HepG2 (cell line): Measurements from ENCODE around the gene CEP164. TPM values are rescaled to one million over a fixed set of nuclear protein-coding genes. Genes with fewer than 3 reads are reported as not detected.

Source experiments
- ATAC-seq: fragments of 200-7000 bp; cut with Tn5 transposase; 3 replicates; pipeline ENCODE4 v1.9.1; 2020; ENCODE audit warnings: mild to moderate bottlenecking, moderate library complexity
- BruUV-seq: library from RNA; stranded (reverse); fragments of 400-500 nt; replicated peaks from 2 replicates; lab custom pipeline; 2021; lab: Mats Ljungman, UMichigan
- CTCF ChIA-PET: fragments of 300-600 bp; formaldehyde crosslinking; extraction: SDS; loops from one replicate; lab custom pipeline; 2021; ENCODE audit warnings: low total read pairs, inconsistent platforms, low intra/inter-chr PET ratio; lab: Yijun Ruan, JAX
- POLR2A ChIA-PET: fragments of 350-600 bp; sonication (Branson Sonifier 250); formaldehyde crosslinking; loops from one replicate; lab custom pipeline; 2020; ENCODE audit warnings: antibody characterized with exemption, inconsistent platforms; lab: Yijun Ruan, JAX
- DNase-seq: peaks from one replicate; pipeline ENCODE4 v3.0.0-alpha.2; 2015; ENCODE audit warnings: low spot score
- FAIRE-seq: peaks from 3 replicates; lab custom pipeline; 2011; peaks lifted over from hg19 to GRCh38; lab: Jason Lieb, UNC
- H2AFZ ChIP-seq: one replicate; pipeline ENCODE4 v1.6.1; 2011; ENCODE audit warnings: low read length, inconsistent platforms
- H3K27ac ChIP-seq: fragments of 300-600 bp; 3 replicates; pipeline ENCODE4 v1.8.0; 2011; ENCODE audit warnings: mixed run types, mild to moderate bottlenecking, mixed read lengths, low read length, inconsistent platforms; ENCODE audit not compliant: insufficient read depth; ENCODE audit errors: extremely low read length
- H3K27me3 ChIP-seq, 2 experiments: fragments of 200-600 bp in 1 of 2; 2 replicates in 1 of 2; 3 replicates in 1 of 2; pipeline versions ENCODE4 v1.6.0 to v1.8.0; 2011; ENCODE audit warnings: low read length in 2 of 2, mild to moderate bottlenecking in 2 of 2, moderate library complexity in 2 of 2, inconsistent platforms in 1 of 2; ENCODE audit not compliant: insufficient read depth in 2 of 2, control insufficient read depth in 1 of 2
- H3K36me3 ChIP-seq, 2 experiments: fragments of 200-600 bp in 1 of 2; replicated peaks in 1 of 2; 2 replicates in 1 of 2; 3 replicates in 1 of 2; pipeline versions ENCODE4 v1.5.1 to v1.8.0; 2011; ENCODE audit warnings: low read length in 2 of 2, inconsistent platforms in 1 of 2; ENCODE audit not compliant: insufficient read depth in 2 of 2, control insufficient read depth in 1 of 2
- H3K4me1 ChIP-seq: 2 replicates; pipeline ENCODE4 v1.5.1; 2012; ENCODE audit warnings: low read length, inconsistent platforms; ENCODE audit not compliant: insufficient read depth
- H3K4me2 ChIP-seq: 2 replicates; pipeline ENCODE4 v1.6.0; 2011; ENCODE audit warnings: low read depth, low read length, inconsistent platforms
- H3K4me3 ChIP-seq, 3 experiments: fragments of 200-600 bp in 1 of 3; sonication (generic), shearing (Covaris generic) in 1 of 3; replicated peaks in 1 of 3; 2 replicates each; pipeline ENCODE4 v1.5.1; 2011 to 2016; ENCODE audit warnings: low read length in 3 of 3, inconsistent platforms in 2 of 3, low read depth in 2 of 3, mild to moderate bottlenecking in 2 of 3, control low read depth in 1 of 3, mixed read lengths in 1 of 3; ENCODE audit not compliant: insufficient read depth in 1 of 3
- H3K79me2 ChIP-seq: one replicate; pipeline ENCODE4 v1.6.1; 2011; ENCODE audit warnings: low read length, inconsistent platforms; ENCODE audit not compliant: insufficient read depth
- H3K9ac ChIP-seq: 2 replicates; pipeline ENCODE4 v1.6.0; 2011; ENCODE audit warnings: mild to moderate bottlenecking, low read depth, low read length, inconsistent platforms; ENCODE audit not compliant: insufficient read depth
- H3K9me3 ChIP-seq: 2 replicates; pipeline ENCODE4 v1.5.1; 2012; ENCODE audit warnings: mild to moderate bottlenecking, low read length
- H4K20me1 ChIP-seq: 2 replicates; pipeline ENCODE4 v1.6.0; 2011; ENCODE audit warnings: inconsistent platforms, mild to moderate bottlenecking, low read length, moderate library complexity; ENCODE audit not compliant: insufficient read depth
- AFF4 ChIP-seq: sonication (generic); formaldehyde crosslinking; IDR thresholded peaks from 2 replicates; pipeline ENCODE4 v1.4.0; 2020; ENCODE audit warnings: missing genetic modification reagents
- CENPT ChIP-seq: sonication (generic); formaldehyde crosslinking; IDR thresholded peaks from 2 replicates; pipeline ENCODE4 v1.8.0; 2022; ENCODE audit warnings: low read depth, mild to moderate bottlenecking, moderate library complexity, missing genetic modification reagents
- HOXA7 ChIP-seq: sonication (generic); formaldehyde crosslinking; IDR thresholded peaks from 2 replicates; pipeline ENCODE4 v1.8.1; 2022; ENCODE audit warnings: mild to moderate bottlenecking, missing genetic modification reagents, moderate library complexity
- MIER3 ChIP-seq: IDR thresholded peaks from 2 replicates; pipeline ENCODE4 v1.6.1; 2016; ENCODE audit warnings: missing compliant biosample characterization, borderline replicate concordance
- MLXIP ChIP-seq: sonication (generic); formaldehyde crosslinking; IDR thresholded peaks from 2 replicates; pipeline ENCODE4 v1.9.0; 2021; ENCODE audit warnings: missing genetic modification reagents, borderline replicate concordance
- PHF5A ChIP-seq: IDR thresholded peaks from one replicate; pipeline ENCODE4 v1.6.1; 2018; ENCODE audit warnings: low read depth, missing genetic modification reagents; ENCODE audit not compliant: unreplicated experiment
- ZFP36L2 ChIP-seq: sonication (generic); formaldehyde crosslinking; IDR thresholded peaks from 2 replicates; pipeline ENCODE4 v1.4.0; 2020; ENCODE audit warnings: missing genetic modification reagents
- ZFP62 ChIP-seq: sonication (generic); formaldehyde crosslinking; IDR thresholded peaks from 2 replicates; pipeline ENCODE4 v1.4.0; 2020; ENCODE audit warnings: missing genetic modification reagents
- ZNF296 ChIP-seq: sonication (generic); formaldehyde crosslinking; conservative IDR thresholded peaks from 2 replicates; pipeline ENCODE4 v1.5.0; 2020; ENCODE audit warnings: mild to moderate bottlenecking, missing genetic modification reagents
- WGBS: methylation state at CpG from one replicate; pipeline ENCODE4 v1.1.6; 2017; ENCODE audit warnings: low lambda C conversion rate; 5-methylcytosine and 5-hydroxymethylcytosine counted together
- in situ Hi-C: cut with HindIII; loops from 2 replicates; pipeline ENCODE4 v1.10.0; 2017; ENCODE audit warnings: low pct_unique_long_range_greater_than_20kb; ENCODE audit not compliant: extremely low pct_ligation_motif_present
- intact Hi-C: fragments of 100-400 bp; cut with micrococcal nuclease; formaldehyde crosslinking; loops from one replicate; pipeline ENCODE4 v1.10.0; 2022; ENCODE audit not compliant: unreplicated experiment
- polyA plus RNA-seq, 8 experiments: library from polyadenylated mRNA; depleted of rRNA in 3 of 8; stranded (reverse) in 7 of 8; unstranded in 1 of 8; fragments of >200 nt; fragmentation: Illumina TruSeq in 4 of 8; extraction: Trizol in 4 of 8; gene quantifications; 2 replicates each; pipeline versions ENCODE4 v1.2.1 to v1.2.3, GENCODE V29; 2011 to 2016; ENCODE audit warnings: low read depth in 4 of 8, missing spikeins in 1 of 8, mixed read lengths in 1 of 8; ENCODE audit not compliant: insufficient read depth in 1 of 8
- total RNA-seq, 5 experiments: library from RNA; depleted of rRNA; stranded (reverse); fragments of >200 nt; fragmentation: Illumina TruSeq; extraction: Trizol; gene quantifications; 2 replicates each; pipeline ENCODE4 v1.2.3, GENCODE V29; 2016; ENCODE audit warnings: low read depth in 1 of 5
- TF ChIP-seq, protein P1 (sequence below): sonication (generic); formaldehyde crosslinking; IDR thresholded peaks from 2 replicates; pipeline ENCODE4 v1.8.1; 2023; ENCODE audit warnings: missing genetic modification reagents, inconsistent platforms, borderline replicate concordance
- TF ChIP-seq, protein P2 (sequence below): sonication (generic); formaldehyde crosslinking; IDR thresholded peaks from 2 replicates; pipeline ENCODE4 v1.4.0; 2020; ENCODE audit warnings: missing genetic modification reagents

The CEP164 gene
- total and polyA plus RNA-seq, 2 of the 13 experiments (the other 11 are each of a cell fraction or from before 2014, with no cell fraction given), result 11.4 to 15.2 TPM

DNA sequence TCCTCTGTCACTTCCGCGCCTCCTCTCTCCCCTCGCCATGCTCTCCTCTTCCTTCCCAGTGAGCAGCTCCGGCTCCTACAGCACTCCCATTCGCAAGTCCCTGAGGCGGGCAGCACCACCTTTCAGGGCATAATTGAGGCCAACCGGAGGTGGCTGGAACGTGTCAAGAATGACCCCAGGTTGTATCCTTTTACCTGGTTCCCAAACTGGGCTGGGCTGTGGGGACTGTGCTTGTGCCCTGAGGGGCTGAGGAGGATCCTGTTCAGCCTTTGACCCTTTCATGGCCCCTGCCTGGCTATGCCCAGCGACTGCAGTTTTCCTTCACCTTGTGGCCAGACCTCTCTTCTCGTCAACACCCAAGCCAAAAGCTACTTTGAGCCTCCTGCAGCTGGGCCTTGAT lies 84.1 kb downstream of the CEP164 start (continued):
- TF ChIP-seq HOXA7, result no peak
- TF ChIP-seq ZNF296, result no peak
- no peak for TF ChIP-seq ZFP36L2 (CRISPR knock-in tag)
- TF ChIP-seq, protein P1, sequence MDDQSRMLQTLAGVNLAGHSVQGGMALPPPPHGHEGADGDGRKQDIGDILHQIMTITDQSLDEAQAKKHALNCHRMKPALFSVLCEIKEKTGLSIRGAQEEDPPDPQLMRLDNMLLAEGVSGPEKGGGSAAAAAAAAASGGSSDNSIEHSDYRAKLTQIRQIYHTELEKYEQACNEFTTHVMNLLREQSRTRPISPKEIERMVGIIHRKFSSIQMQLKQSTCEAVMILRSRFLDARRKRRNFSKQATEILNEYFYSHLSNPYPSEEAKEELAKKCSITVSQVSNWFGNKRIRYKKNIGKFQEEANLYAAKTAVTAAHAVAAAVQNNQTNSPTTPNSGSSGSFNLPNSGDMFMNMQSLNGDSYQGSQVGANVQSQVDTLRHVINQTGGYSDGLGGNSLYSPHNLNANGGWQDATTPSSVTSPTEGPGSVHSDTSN (CRISPR knock-in tag), result no peak
- TF ChIP-seq MIER3, result no peak
- TF ChIP-seq, protein P2, sequence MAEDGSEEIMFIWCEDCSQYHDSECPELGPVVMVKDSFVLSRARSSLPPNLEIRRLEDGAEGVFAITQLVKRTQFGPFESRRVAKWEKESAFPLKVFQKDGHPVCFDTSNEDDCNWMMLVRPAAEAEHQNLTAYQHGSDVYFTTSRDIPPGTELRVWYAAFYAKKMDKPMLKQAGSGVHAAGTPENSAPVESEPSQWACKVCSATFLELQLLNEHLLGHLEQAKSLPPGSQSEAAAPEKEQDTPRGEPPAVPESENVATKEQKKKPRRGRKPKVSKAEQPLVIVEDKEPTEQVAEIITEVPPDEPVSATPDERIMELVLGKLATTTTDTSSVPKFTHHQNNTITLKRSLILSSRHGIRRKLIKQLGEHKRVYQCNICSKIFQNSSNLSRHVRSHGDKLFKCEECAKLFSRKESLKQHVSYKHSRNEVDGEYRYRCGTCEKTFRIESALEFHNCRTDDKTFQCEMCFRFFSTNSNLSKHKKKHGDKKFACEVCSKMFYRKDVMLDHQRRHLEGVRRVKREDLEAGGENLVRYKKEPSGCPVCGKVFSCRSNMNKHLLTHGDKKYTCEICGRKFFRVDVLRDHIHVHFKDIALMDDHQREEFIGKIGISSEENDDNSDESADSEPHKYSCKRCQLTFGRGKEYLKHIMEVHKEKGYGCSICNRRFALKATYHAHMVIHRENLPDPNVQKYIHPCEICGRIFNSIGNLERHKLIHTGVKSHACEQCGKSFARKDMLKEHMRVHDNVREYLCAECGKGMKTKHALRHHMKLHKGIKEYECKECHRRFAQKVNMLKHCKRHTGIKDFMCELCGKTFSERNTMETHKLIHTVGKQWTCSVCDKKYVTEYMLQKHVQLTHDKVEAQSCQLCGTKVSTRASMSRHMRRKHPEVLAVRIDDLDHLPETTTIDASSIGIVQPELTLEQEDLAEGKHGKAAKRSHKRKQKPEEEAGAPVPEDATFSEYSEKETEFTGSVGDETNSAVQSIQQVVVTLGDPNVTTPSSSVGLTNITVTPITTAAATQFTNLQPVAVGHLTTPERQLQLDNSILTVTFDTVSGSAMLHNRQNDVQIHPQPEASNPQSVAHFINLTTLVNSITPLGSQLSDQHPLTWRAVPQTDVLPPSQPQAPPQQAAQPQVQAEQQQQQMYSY (CRISPR knock-in tag), result no peak

DNA sequence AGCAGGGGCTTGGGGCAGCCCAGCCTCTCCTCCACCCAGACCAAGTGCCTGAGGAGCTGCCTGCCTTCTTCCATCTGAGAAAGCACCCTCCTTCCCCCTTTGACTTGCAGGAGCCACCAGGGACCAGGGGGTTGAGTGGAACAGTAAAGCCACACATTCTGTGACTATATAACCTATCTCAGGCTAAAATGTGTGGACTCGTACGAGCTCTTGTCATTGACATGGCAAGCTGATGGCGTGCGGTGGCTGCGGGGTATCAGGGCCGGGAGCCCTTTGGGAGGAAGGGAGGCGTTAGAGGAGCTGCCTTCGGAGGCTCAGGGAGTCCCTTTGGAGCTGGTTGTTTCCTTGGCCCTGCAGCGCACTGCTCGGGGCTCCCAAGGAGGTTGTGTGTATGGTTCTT lies 84.5 kb downstream of the CEP164 start:
- Histone ChIP-seq H3K27me3 (no peaks in the 10 kb centered on the region), H3K4me3 (no peak overlapping the region), H3K4me1 (peaks cover 18% of the 10 kb centered on the region), H3K79me2 (no peaks in the 10 kb centered on the region), H3K4me2 (no peak overlapping the region), H3K36me3 (peaks cover 1 to 4% of the 10 kb centered on the region in 2 experiments; a peak in 1 of 5 replicates), H2AFZ (no peak overlapping the region), H3K9me3 (no peaks in the 10 kb centered on the region), H4K20me1 (no peaks in the 10 kb centered on the region)
- no peak for FAIRE-seq
- in situ Hi-C loops, result no loop called here
- BruUV-seq, result no TSS peak
- POLR2A ChIA-PET, result no interaction called here
- CTCF ChIA-PET, result no interaction called here
- intact Hi-C loops, result loop anchor here (5.0 kb wide), 1 partner anchor 180 kb away; the partner anchor contains the start of genes PCSK7 and RNF214
- ATAC-seq, result no peak
- no peak for DNase-seq
- 95% methylated on average over 8 of the region's 10 CpGs for WGBS
- TF ChIP-seq PHF5A, result no peak
- no peak for TF ChIP-seq ZFP62 (CRISPR knock-in tag)
- no peak for TF ChIP-seq CENPT (CRISPR knock-in tag)
- TF ChIP-seq MLXIP (CRISPR knock-in tag), result no peak
- no peak for TF ChIP-seq AFF4
- TF ChIP-seq, all 625 proteins: peak for 0
- H3K27ac ChIP-seq, result no peak overlapping the region
- no peak overlapping the region for H3K9ac ChIP-seq
